Astrocyte of the cerebellum (primary cell): ENCODE measurements around the gene ARHGAP15.

Source experiments
- DNase-seq: peaks from one replicate; pipeline ENCODE4 v3.0.0-alpha.2; 2011; ENCODE audit warnings: low read depth
- H3K4me3 ChIP-seq: 2 replicates; pipeline ENCODE4 v1.5.1; 2011; ENCODE audit warnings: mild to moderate bottlenecking, low read depth, low read length, moderate library complexity
- in situ Hi-C: cut with HindIII; loops from 2 replicates; pipeline ENCODE4 v1.10.0; 2017; ENCODE audit warnings: low sequenced_read_pairs
- TF ChIP-seq, protein P1 (sequence below): IDR thresholded peaks from 2 replicates; pipeline ENCODE4 v1.5.1; 2012; ENCODE audit warnings: low read length, low read depth, moderate library complexity, mild to moderate bottlenecking; ENCODE audit errors: missing control alignments

The ARHGAP15 gene

DNA sequence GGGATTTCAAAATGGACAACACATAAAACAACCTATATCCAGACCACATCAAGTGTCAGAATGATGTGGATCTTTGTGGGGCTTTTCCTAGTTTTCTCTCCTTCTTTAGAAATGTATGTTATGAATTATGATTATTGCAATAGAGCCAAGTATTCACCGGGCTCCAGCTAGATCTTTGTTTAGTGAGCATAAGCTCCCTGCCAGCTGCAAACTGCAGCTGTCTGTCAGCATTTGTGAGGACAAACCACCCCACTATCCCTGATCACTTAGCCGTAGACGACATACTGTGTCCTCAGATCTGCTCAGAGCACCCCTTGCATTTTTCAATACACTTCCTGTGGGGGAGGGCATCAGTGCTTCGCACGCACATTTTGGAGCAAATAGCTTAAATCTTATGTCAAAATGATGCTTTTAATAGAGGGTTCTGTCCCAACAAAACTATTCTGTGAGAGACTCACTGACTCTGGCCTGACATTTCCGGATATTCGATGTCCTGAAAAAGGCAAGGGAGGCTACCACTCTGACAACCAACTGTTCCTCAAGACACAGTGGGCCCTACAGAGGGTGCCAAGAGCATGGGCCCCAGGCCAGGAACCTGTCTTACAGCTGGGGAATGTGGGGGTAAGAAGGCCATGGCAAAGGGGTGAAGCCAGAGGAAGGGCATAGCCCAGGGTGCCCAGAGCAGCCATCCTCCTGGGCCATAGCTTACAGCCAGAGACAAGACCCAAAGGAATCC lies 346.0 kb downstream of the ARHGAP15 start:
- no peak for DNase-seq
- no peak overlapping the region for H3K4me3 ChIP-seq
- TF ChIP-seq, protein P1, sequence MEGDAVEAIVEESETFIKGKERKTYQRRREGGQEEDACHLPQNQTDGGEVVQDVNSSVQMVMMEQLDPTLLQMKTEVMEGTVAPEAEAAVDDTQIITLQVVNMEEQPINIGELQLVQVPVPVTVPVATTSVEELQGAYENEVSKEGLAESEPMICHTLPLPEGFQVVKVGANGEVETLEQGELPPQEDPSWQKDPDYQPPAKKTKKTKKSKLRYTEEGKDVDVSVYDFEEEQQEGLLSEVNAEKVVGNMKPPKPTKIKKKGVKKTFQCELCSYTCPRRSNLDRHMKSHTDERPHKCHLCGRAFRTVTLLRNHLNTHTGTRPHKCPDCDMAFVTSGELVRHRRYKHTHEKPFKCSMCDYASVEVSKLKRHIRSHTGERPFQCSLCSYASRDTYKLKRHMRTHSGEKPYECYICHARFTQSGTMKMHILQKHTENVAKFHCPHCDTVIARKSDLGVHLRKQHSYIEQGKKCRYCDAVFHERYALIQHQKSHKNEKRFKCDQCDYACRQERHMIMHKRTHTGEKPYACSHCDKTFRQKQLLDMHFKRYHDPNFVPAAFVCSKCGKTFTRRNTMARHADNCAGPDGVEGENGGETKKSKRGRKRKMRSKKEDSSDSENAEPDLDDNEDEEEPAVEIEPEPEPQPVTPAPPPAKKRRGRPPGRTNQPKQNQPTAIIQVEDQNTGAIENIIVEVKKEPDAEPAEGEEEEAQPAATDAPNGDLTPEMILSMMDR, result no peak
- in situ Hi-C loops, result no loop called here

GRCh38 chr2:143476336-143477087 lies 347.3 kb downstream of the ARHGAP15 start:
- TF ChIP-seq, protein P1, result no peak
- peak; percentile 2 for DNase-seq
- in situ Hi-C loops, result no loop called here
- H3K4me3 ChIP-seq, result no peak overlapping the region

GRCh38 chr2:143477714-143478443 lies 348.7 kb downstream of the ARHGAP15 start:
- in situ Hi-C loops, result no loop called here
- DNase-seq, result no peak

DNA sequence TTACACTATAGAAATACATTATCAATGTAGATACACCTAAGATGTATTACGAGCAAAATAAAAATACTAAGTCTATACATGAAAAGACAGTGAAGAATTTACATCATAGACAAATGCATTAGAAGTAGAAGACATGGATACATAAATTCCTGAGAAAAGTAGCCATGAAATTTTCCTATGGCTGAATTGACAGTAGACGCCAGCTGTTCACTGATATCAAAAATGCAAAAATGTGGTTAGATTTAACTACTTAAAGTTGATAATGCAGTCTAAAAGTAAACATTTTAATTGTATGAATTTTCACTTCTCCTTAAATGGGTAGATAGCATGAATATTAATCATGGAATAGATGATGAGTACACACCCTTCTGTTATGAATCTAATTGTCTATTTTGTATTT lies 350.9 kb downstream of the ARHGAP15 start:
- DNase-seq, result no peak
- H3K4me3 ChIP-seq, result no peak overlapping the region
- TF ChIP-seq, protein P1, result no peak
- in situ Hi-C loops, result no loop called here

More at GRCh38 chr2:143477714-143478443, 348.7 kb downstream of the ARHGAP15 start:
- TF ChIP-seq, protein P1, result no peak
- no peak overlapping the region for H3K4me3 ChIP-seq

- H3K4me3 ChIP-seq, result no peak overlapping the region
- TF ChIP-seq, protein P1, result no peak
- in situ Hi-C loops, result no loop called here
- DNase-seq, result no peak
Observed at GRCh38 chr2:143480601-143481236, 351.5 kb downstream of the ARHGAP15 start.

DNA sequence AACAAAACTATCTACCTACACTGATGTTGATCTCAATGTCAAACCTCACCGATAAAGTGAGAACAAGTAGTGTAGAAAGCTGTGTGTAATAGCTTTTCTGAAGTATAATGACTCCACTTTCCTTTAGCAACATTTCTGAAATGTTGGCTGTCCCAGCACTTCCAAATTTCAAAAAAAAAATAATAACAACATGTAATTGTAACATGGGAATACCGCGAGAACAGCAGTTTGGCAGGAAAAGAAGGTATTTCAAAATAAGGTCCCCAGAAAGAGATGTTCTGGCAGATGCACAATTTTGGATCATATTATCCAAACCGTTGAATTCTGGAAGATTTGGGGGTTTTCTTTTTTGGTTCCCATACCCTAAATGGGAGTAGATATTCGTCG lies 352.0 kb downstream of the ARHGAP15 start:
- DNase-seq, result no peak
- no peak overlapping the region for H3K4me3 ChIP-seq
- in situ Hi-C loops, result no loop called here
- TF ChIP-seq, protein P1, result no peak
